Measurements from ENCODE around the gene SLC6A3.

Gene SLC6A3

DNA sequence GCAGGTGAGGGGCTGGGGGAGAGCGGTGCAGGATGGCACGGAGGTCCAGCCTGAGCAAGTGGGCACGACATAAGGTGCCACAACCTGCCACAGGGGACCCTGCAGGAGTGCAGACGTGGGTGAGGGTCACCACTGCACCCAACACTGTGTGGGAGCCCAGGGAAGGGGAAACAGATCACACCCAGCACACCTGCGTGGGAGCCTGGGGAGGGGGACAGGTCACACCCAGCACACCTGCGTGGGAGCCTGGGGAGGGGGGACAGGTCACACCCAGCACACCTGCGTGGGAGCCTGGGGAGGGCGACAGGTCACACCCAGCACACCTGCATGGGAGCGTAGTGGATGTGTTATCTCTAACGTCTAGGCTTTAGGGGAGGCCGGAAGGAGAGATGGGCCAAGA is 53.0 kb downstream of the SLC6A3 start:
- Histone ChIP-seq H3K27me3 (ENCODE audit: insufficient read depth, insufficient read length) (peaks cover 29% of the 10 kb centered on the region), H3K36me3 (ENCODE audit: insufficient read depth, insufficient read length, low read length) (no peaks in the 10 kb centered on the region), H3K4me1 (ENCODE audit: insufficient read depth, insufficient read length) (peaks cover 6% of the 10 kb centered on the region), H3K9me3 (ENCODE audit: insufficient read depth, low read length) (no peaks in the 10 kb centered on the region), H3K9ac (ENCODE audit: insufficient read length, low read depth) (no peak overlapping the region), H3K4me3 (ENCODE audit: insufficient read length, low read depth) (no peak overlapping the region)
- TF ChIP-seq SUZ12 (IDR thresholded peaks at IDR 0.05; ENCODE audit: extremely low read depth, insufficient read depth, insufficient read length) (no peak), ZNF274 (IDR thresholded peaks at IDR 0.05; ENCODE audit: low read depth, low read length) (no peak), YY1 (IDR thresholded peaks at IDR 0.05; ENCODE audit: insufficient read depth, insufficient read length) (no peak)
- no peak for DNase-seq (ENCODE audit: low read depth, low spot score)

- DNase-seq (ENCODE audit: low read depth, low spot score): no peak
- Histone ChIP-seq H3K9ac (ENCODE audit: insufficient read length, low read depth) (no peak overlapping the region), H3K27me3 (ENCODE audit: insufficient read depth, insufficient read length) (peaks cover 35% of the 10 kb centered on the region), H3K36me3 (ENCODE audit: insufficient read depth, insufficient read length, low read length) (no peaks in the 10 kb centered on the region), H3K9me3 (ENCODE audit: insufficient read depth, low read length) (no peaks in the 10 kb centered on the region), H3K4me1 (ENCODE audit: insufficient read depth, insufficient read length) (peaks cover 6% of the 10 kb centered on the region), H3K4me3 (ENCODE audit: insufficient read length, low read depth) (no peak overlapping the region)
- TF ChIP-seq ZNF274 (IDR thresholded peaks at IDR 0.05; ENCODE audit: low read depth, low read length): no peak
- TF ChIP-seq SUZ12 (IDR thresholded peaks at IDR 0.05; ENCODE audit: extremely low read depth, insufficient read depth, insufficient read length): no peak
- no peak for TF ChIP-seq YY1 (IDR thresholded peaks at IDR 0.05; ENCODE audit: insufficient read depth, insufficient read length)
Measured at GRCh38 chr5:1391691-1392090, 53.5 kb downstream of the SLC6A3 start.

DNA sequence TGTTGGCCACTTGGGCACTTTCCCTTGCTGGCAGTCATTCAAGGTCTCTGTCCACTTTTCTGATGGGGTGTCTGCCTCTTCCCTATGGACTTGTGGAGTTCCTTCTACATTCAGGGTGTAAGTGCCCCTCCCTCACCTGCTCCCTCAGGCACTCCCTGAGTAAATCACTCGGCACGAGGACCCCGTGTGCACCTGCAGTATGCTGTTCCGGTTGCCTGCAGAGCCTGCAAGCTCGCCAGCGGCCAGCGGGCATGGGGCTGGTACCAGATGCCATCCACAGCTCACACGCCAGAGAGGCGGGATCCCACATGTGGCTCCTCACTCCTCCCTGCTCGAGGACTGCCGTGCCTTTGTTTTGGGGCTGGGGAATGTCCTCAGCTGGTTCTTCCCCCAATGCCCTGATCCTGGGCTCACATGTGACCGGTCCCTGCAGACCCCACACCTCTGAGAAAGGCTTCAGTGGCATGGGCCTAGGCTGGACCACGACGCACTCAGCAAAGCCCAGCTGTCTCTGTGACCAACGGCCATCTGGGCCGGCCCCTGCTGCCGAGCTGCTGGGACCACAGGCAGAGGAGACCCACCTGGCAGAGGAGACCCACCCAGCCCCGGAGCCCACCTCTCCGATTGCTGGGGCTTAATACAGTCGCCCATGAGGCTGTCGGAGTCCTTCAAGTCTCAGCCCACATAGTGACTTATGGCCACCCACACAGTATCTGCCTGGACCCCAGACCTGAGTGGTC is 54.2 kb downstream of the SLC6A3 start:
- H3K36me3 ChIP-seq (ENCODE audit: insufficient read depth, insufficient read length, low read length): no peaks in the 10 kb centered on the region
- no peak for DNase-seq (ENCODE audit: low read depth, low spot score)
- peaks cover 2% of the 10 kb centered on the region for H3K4me1 ChIP-seq (ENCODE audit: insufficient read depth, insufficient read length)
- no peak overlapping the region for H3K4me3 ChIP-seq (ENCODE audit: insufficient read length, low read depth)
- peaks cover 41% of the 10 kb centered on the region for H3K27me3 ChIP-seq (ENCODE audit: insufficient read depth, insufficient read length)
- H3K9me3 ChIP-seq (ENCODE audit: insufficient read depth, low read length): no peaks in the 10 kb centered on the region
- TF ChIP-seq SUZ12 (IDR thresholded peaks at IDR 0.05; ENCODE audit: extremely low read depth, insufficient read depth, insufficient read length): no peak
- no peak for TF ChIP-seq YY1 (IDR thresholded peaks at IDR 0.05; ENCODE audit: insufficient read depth, insufficient read length)
- no peak for TF ChIP-seq ZNF274 (IDR thresholded peaks at IDR 0.05; ENCODE audit: low read depth, low read length)
- no peak overlapping the region for H3K9ac ChIP-seq (ENCODE audit: insufficient read length, low read depth)

DNA sequence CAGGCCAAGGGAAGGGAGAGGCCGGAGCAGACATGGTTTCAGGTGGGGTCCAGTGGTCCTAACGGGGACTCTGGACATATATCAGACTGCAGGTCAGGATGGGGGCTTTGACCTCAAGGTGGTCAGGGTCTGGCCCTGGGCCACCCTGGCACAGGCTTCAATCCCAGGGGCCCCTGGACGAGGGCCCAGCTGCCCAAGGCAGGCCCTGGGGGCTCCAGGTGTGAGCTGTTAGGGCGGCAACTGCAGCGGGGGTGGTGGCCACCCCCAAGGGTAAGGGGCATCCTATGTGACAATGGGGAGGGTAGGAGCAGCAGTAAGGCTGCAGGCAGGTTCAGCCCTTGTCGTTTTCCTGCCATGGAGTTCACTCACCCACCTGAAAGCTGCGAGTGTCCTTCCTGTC is 54.9 kb downstream of the SLC6A3 start:
- Histone ChIP-seq H3K27me3 (ENCODE audit: insufficient read depth, insufficient read length) (peaks cover 48% of the 10 kb centered on the region), H3K36me3 (ENCODE audit: insufficient read depth, insufficient read length, low read length) (no peaks in the 10 kb centered on the region), H3K4me1 (ENCODE audit: insufficient read depth, insufficient read length) (peaks cover 2% of the 10 kb centered on the region), H3K9me3 (ENCODE audit: insufficient read depth, low read length) (no peaks in the 10 kb centered on the region), H3K9ac (ENCODE audit: insufficient read length, low read depth) (no peak overlapping the region), H3K4me3 (ENCODE audit: insufficient read length, low read depth) (no peak overlapping the region)
- DNase-seq (ENCODE audit: low read depth, low spot score): no peak
- TF ChIP-seq ZNF274 (IDR thresholded peaks at IDR 0.05; ENCODE audit: low read depth, low read length) (no peak), YY1 (IDR thresholded peaks at IDR 0.05; ENCODE audit: insufficient read depth, insufficient read length) (no peak), SUZ12 (IDR thresholded peaks at IDR 0.05; ENCODE audit: extremely low read depth, insufficient read depth, insufficient read length) (no peak)

- H3K27me3 ChIP-seq (ENCODE audit: insufficient read depth, insufficient read length): peaks cover 67% of the 10 kb centered on the region
Measured at GRCh38 chr5:1388383-1388967, 56.8 kb downstream of the SLC6A3 start.

GRCh38 chr5:1387876-1388275 is 57.4 kb downstream of the SLC6A3 start:
- Histone ChIP-seq H3K4me3 (ENCODE audit: insufficient read length, low read depth) (no peak overlapping the region), H3K27me3 (ENCODE audit: insufficient read depth, insufficient read length) (peaks cover 71% of the 10 kb centered on the region), H3K9ac (ENCODE audit: insufficient read length, low read depth) (no peak overlapping the region), H3K9me3 (ENCODE audit: insufficient read depth, low read length) (no peaks in the 10 kb centered on the region), H3K4me1 (ENCODE audit: insufficient read depth, insufficient read length) (peaks cover 2% of the 10 kb centered on the region), H3K36me3 (ENCODE audit: insufficient read depth, insufficient read length, low read length) (no peaks in the 10 kb centered on the region)
- TF ChIP-seq SUZ12 (IDR thresholded peaks at IDR 0.05; ENCODE audit: extremely low read depth, insufficient read depth, insufficient read length) (no peak), ZNF274 (IDR thresholded peaks at IDR 0.05; ENCODE audit: low read depth, low read length) (no peak), YY1 (IDR thresholded peaks at IDR 0.05; ENCODE audit: insufficient read depth, insufficient read length) (no peak)
- DNase-seq (ENCODE audit: low read depth, low spot score): no peak

More at GRCh38 chr5:1388383-1388967, 56.8 kb downstream of the SLC6A3 start:
- Histone ChIP-seq H3K36me3 (ENCODE audit: insufficient read depth, insufficient read length, low read length) (no peaks in the 10 kb centered on the region), H3K4me1 (ENCODE audit: insufficient read depth, insufficient read length) (peaks cover 2% of the 10 kb centered on the region), H3K9me3 (ENCODE audit: insufficient read depth, low read length) (no peaks in the 10 kb centered on the region), H3K9ac (ENCODE audit: insufficient read length, low read depth) (no peak overlapping the region), H3K4me3 (ENCODE audit: insufficient read length, low read depth) (no peak overlapping the region)
- TF ChIP-seq SUZ12 (IDR thresholded peaks at IDR 0.05; ENCODE audit: extremely low read depth, insufficient read depth, insufficient read length) (no peak), ZNF274 (IDR thresholded peaks at IDR 0.05; ENCODE audit: low read depth, low read length) (no peak)
- DNase-seq (ENCODE audit: low read depth, low spot score): no peak

- Histone ChIP-seq H3K36me3 (ENCODE audit: insufficient read depth, insufficient read length, low read length) (no peaks in the 10 kb centered on the region), H3K9ac (ENCODE audit: insufficient read length, low read depth) (no peak overlapping the region), H3K4me3 (ENCODE audit: insufficient read length, low read depth) (no peak overlapping the region), H3K27me3 (ENCODE audit: insufficient read depth, insufficient read length) (peaks cover 73% of the 10 kb centered on the region), H3K9me3 (ENCODE audit: insufficient read depth, low read length) (no peaks in the 10 kb centered on the region), H3K4me1 (ENCODE audit: insufficient read depth, insufficient read length) (peaks cover 2% of the 10 kb centered on the region)
- no peak for DNase-seq (ENCODE audit: low read depth, low spot score)
- TF ChIP-seq ZNF274 (IDR thresholded peaks at IDR 0.05; ENCODE audit: low read depth, low read length) (no peak), YY1 (IDR thresholded peaks at IDR 0.05; ENCODE audit: insufficient read depth, insufficient read length) (no peak), SUZ12 (IDR thresholded peaks at IDR 0.05; ENCODE audit: extremely low read depth, insufficient read depth, insufficient read length) (no peak)
Measured at GRCh38 chr5:1387059-1387755, 58.0 kb downstream of the SLC6A3 start.
